DMS 273 (cell line): ENCODE results near the gene WNK3.

ENCODE experiments used
- DNase-seq: peaks from one replicate; lab custom pipeline; 2025; ENCODE audit not compliant: unreplicated experiment; lab: John Stamatoyannopoulos, UW

The WNK3 gene

GRCh38 chrX:54171527-54172250, 186.2 kb downstream of the WNK3 start:
- DNase-seq, result no peak

DNA sequence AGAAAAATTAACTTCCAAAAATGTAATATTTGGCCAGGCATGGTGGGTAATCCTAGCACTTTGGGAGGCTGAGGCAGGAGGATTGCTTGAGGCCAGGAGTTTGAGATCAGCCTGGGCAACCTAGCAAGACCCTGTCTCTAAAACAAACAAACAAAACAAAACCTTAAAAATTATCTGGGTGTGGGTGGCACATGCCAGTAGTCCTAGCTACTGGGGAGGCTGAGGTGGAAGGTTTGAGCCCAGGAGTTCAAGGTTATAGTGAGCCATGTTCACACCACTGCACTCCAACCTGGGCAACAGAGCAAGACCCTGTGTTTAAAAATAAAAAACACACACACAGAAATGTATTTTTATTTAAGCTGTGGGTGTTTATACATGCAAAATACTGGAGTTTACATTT, 186.8 kb downstream of the WNK3 start:
- no peak for DNase-seq

GRCh38 chrX:54166915-54167314, 190.9 kb downstream of the WNK3 start:
- no peak for DNase-seq

GRCh38 chrX:54157561-54157960, 200.3 kb downstream of the WNK3 start:
- DNase-seq, result no peak
